AG04450 (cell line): ENCODE data around the gene VPS9D1. TPM values are rescaled to one million over a fixed set of nuclear protein-coding genes. Genes with fewer than 3 reads are reported as not detected.
A peak's percentile ranks its signal among the peaks of the same experiment; 100 is the strongest.
"Not testable (repeated sequence)": the region's sequence is repeated elsewhere in the genome, so short reads cannot be mapped to it uniquely, and the experiment has no call there.

ENCODE experiments used
- CTCF ChIA-PET: fragments of 300-600, 350-600 bp; formaldehyde crosslinking; extraction: SDS; loops from one replicate; lab custom pipeline; 2022; ENCODE audit warnings: antibody characterized with exemption, inconsistent platforms; lab: Charles Lee
- POLR2A ChIA-PET: fragments of 350-600 bp; formaldehyde crosslinking; extraction: SDS; loops from one replicate; lab custom pipeline; 2021; ENCODE audit warnings: antibody characterized with exemption, inconsistent platforms; lab: Yijun Ruan, JAX
- DNase-seq: peaks from one replicate; pipeline ENCODE4 v3.0.0-alpha.2; 2011; ENCODE audit warnings: low read depth, low spot score
- H3K27ac ChIP-seq: one replicate; pipeline ENCODE4 v1.5.1; 2012; ENCODE audit warnings: low read depth, low read length, control low read depth
- H3K27me3 ChIP-seq: one replicate; pipeline ENCODE4 v1.6.0; 2012; ENCODE audit warnings: low read length; ENCODE audit not compliant: control insufficient read depth, insufficient read depth
- H3K4me3 ChIP-seq: 2 replicates; pipeline ENCODE4 v1.5.1; 2011; ENCODE audit warnings: mild to moderate bottlenecking, low read depth, low read length, control low read depth
- H3K9me3 ChIP-seq: 2 replicates; pipeline ENCODE4 v1.5.1; 2012; ENCODE audit warnings: low read length; ENCODE audit not compliant: control insufficient read depth, insufficient read depth
- polyA plus RNA-seq: library from polyadenylated mRNA; depleted of rRNA; stranded (reverse); fragments of >200 nt; gene quantifications from 2 replicates; pipeline ENCODE4 v1.2.3, GENCODE V29; 2011
- TF ChIP-seq, protein P1 (sequence below): IDR thresholded peaks from 2 replicates; pipeline ENCODE4 v1.5.1; 2011; ENCODE audit warnings: low read depth, low read length, control low read depth, inconsistent platforms

VPS9D1 gene
- polyA plus RNA-seq, 1 experiment: 8.6 TPM

GRCh38 chr16:89678258-89678657 lies 42.4 kb downstream of the VPS9D1 start:
- DNase-seq: no peak
- no peak overlapping the region for H3K27ac ChIP-seq
- CTCF ChIA-PET: interaction anchor here (0.6 kb wide), 1 partner anchor 342 kb away, joined by 4 read pairs; no protein-coding TSS in a partner anchor
- TF ChIP-seq, protein P1, sequence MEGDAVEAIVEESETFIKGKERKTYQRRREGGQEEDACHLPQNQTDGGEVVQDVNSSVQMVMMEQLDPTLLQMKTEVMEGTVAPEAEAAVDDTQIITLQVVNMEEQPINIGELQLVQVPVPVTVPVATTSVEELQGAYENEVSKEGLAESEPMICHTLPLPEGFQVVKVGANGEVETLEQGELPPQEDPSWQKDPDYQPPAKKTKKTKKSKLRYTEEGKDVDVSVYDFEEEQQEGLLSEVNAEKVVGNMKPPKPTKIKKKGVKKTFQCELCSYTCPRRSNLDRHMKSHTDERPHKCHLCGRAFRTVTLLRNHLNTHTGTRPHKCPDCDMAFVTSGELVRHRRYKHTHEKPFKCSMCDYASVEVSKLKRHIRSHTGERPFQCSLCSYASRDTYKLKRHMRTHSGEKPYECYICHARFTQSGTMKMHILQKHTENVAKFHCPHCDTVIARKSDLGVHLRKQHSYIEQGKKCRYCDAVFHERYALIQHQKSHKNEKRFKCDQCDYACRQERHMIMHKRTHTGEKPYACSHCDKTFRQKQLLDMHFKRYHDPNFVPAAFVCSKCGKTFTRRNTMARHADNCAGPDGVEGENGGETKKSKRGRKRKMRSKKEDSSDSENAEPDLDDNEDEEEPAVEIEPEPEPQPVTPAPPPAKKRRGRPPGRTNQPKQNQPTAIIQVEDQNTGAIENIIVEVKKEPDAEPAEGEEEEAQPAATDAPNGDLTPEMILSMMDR: no peak
- H3K27me3 ChIP-seq: no peaks in the 10 kb centered on the region
- H3K9me3 ChIP-seq: peaks cover 21% of the 10 kb centered on the region
- H3K4me3 ChIP-seq: no peak overlapping the region
- POLR2A ChIA-PET: no interaction called here

GRCh38 chr16:89672177-89672941 lies 48.3 kb downstream of the VPS9D1 start:
- no peak overlapping the region for H3K4me3 ChIP-seq
- DNase-seq: no peak
- no peak overlapping the region for H3K27ac ChIP-seq
- H3K9me3 ChIP-seq: no peaks in the 10 kb centered on the region; the same call in 1 of the 2 replicates
- POLR2A ChIA-PET: no interaction called here
- TF ChIP-seq, protein P1: no peak
- CTCF ChIA-PET: no interaction called here
- H3K27me3 ChIP-seq: no peaks in the 10 kb centered on the region

DNA sequence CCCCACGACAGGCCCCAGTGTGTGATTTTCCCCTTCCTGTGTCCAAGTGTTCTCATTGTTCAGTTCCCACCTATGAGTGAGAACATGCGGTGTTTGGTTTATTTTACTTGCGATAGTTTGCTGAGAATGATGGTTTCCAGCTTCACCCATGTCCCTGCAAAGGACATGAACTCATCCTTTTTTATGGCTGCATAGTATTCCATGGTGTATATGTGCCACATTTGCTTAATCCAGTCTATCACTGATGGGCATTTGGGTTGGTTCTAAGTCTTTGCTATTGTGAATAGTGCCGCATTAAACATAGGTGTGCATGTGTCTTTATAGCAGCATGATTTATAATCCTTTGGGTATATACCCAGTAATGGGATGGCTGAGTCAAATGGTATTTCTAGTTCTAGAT lies 49.1 kb downstream of the VPS9D1 start:
- H3K27ac ChIP-seq, H3K27me3 ChIP-seq, H3K4me3 ChIP-seq, DNase-seq, H3K9me3 ChIP-seq: not testable (repeated sequence)
- POLR2A ChIA-PET: interaction anchor here (1.6 kb wide), 1 partner anchor 15 kb away, joined by 6 read pairs; the partner anchor contains the start of gene CDK10
- CTCF ChIA-PET: interaction anchor here (0.7 kb wide), 1 partner anchor 189 kb away, joined by 3 read pairs; no protein-coding TSS in a partner anchor

GRCh38 chr16:89670496-89671431 lies 49.9 kb downstream of the VPS9D1 start:
- Histone ChIP-seq H3K27me3 (no peaks in the 10 kb centered on the region), H3K4me3 (no peak overlapping the region), H3K27ac (peak overlapping the region; percentile 31), H3K9me3 (peaks cover 4% of the 10 kb centered on the region; the same call in 1 of the 2 replicates)
- DNase-seq: no peak
- TF ChIP-seq, protein P1: no peak
- ChIA-PET POLR2A (interaction anchor here (0.6 to 1.6 kb wide), 2 partner anchors 11 to 16 kb away, joined by 5 to 6 read pairs; partner anchors contain the start of gene CDK10), CTCF (interaction anchor here (0.7 to 1.2 kb wide), 2 partner anchors 12 to 190 kb away, joined by 3 read pairs; no protein-coding TSS in a partner anchor)

DNA sequence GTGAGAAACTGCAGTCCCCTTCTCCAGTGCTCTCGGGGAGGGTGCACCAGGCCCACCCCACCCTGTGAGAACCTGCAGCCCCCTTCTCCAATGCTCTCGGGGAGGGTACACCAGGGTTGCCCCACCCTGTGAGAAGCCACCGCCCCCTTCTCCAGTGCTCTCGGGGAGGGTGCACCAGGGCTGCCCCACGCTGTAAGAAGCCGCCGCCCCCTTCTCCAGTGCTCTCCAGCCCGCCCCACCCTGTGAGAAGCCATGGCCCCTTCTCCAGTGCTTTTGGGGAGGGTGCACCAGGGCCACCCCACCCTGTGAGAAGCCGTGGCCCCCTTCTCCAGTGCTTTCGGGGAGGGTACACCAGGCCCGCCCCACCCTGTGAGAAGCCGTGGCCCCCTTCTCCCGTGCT lies 50.9 kb downstream of the VPS9D1 start:
- Histone ChIP-seq H3K27ac (no peak overlapping the region), H3K9me3 (peaks cover 4% of the 10 kb centered on the region; the same call in 1 of the 2 replicates), H3K27me3 (no peaks in the 10 kb centered on the region), H3K4me3 (no peak overlapping the region)
- TF ChIP-seq, protein P1: no peak
- ChIA-PET CTCF (interaction anchor here (1.2 kb wide), 1 partner anchor 11 kb away, joined by 3 read pairs; no protein-coding TSS in a partner anchor), POLR2A (no interaction called here)
- DNase-seq: no peak
